GM12878 (cell line): ENCODE data around the gene POLDIP3. TPM values are rescaled to one million over a fixed set of nuclear protein-coding genes. Genes with fewer than 3 reads are reported as not detected.
A peak's percentile ranks its signal among the peaks of the same experiment; 100 is the strongest.

Source experiments
- BACH1 ChIP-seq: fragments of 450-650 bp; IDR thresholded peaks from 2 replicates; pipeline ENCODE4 v1.6.1; 2017; ENCODE audit warnings: mild to moderate bottlenecking, borderline replicate concordance
- CEBPZ ChIP-seq: fragments of 150-350 bp; IDR thresholded peaks from 2 replicates; pipeline ENCODE4 v1.6.1; 2016; ENCODE audit warnings: low read depth, low read length
- DPF2 ChIP-seq: fragments of 450-650 bp; IDR thresholded peaks from 2 replicates; pipeline ENCODE4 v1.6.1; 2017; ENCODE audit warnings: mild to moderate bottlenecking
- E2F4 ChIP-seq: IDR thresholded peaks from 2 replicates; pipeline ENCODE4 v1.6.1; 2012; ENCODE audit warnings: low read depth, low read length, improper control_type of control experiment
- EED ChIP-seq: sonication (generic); IDR thresholded peaks from 2 replicates; pipeline ENCODE4 v1.6.1; 2016; ENCODE audit warnings: antibody characterized with exemption, low read depth
- GATAD2B ChIP-seq: fragments of 450-650 bp; conservative IDR thresholded peaks from 2 replicates; pipeline ENCODE4 v1.6.1; 2017; ENCODE audit warnings: low read depth, mild to moderate bottlenecking, moderate library complexity
- NFXL1 ChIP-seq: fragments of 450-650 bp; IDR thresholded peaks from 2 replicates; pipeline ENCODE4 v1.6.1; 2017; ENCODE audit warnings: antibody characterized with exemption, mild to moderate bottlenecking, borderline replicate concordance
- POLR2A ChIP-seq: IDR thresholded peaks from 2 replicates; pipeline ENCODE4 v1.6.1; 2011; ENCODE audit warnings: low read depth, mild to moderate bottlenecking, low read length
- RAD21 ChIP-seq: IDR thresholded peaks from 2 replicates; pipeline ENCODE4 v1.6.1; 2011; ENCODE audit warnings: mild to moderate bottlenecking, low read depth, low read length, moderate library complexity; ENCODE audit not compliant: insufficient read depth
- SMC3 ChIP-seq: IDR thresholded peaks from 2 replicates; pipeline ENCODE4 v1.6.1; 2011; ENCODE audit warnings: low read length, improper control_type of control experiment, borderline replicate concordance
- SREBF1 ChIP-seq: IDR thresholded peaks from 2 replicates; pipeline ENCODE4 v1.6.1; 2012; ENCODE audit warnings: mild to moderate bottlenecking, low read length
- YY1 ChIP-seq: IDR thresholded peaks from 2 replicates; pipeline ENCODE4 v1.6.1; 2011; ENCODE audit warnings: low read depth, mild to moderate bottlenecking, low read length
- ZNF687 ChIP-seq: fragments of 450-650 bp; IDR thresholded peaks from 2 replicates; pipeline ENCODE4 v1.6.1; 2017; ENCODE audit warnings: mild to moderate bottlenecking, moderate library complexity
- polyA plus RNA-seq, 11 experiments: library from polyadenylated mRNA; depleted of rRNA in 4 of 11; unstranded in 6 of 11; stranded (reverse) in 5 of 11; fragments of >200 nt; fragmentation: Nextera tagmentation in 4 of 11; fragmentation: Illumina TruSeq in 1 of 11; extraction: Ambion mirVana in 4 of 11; extraction: Trizol in 1 of 11; gene quantifications; 1 replicate in 1 of 11; 2 replicates in 10 of 11; pipeline versions ENCODE4 v1.2.1 to v1.2.3, GENCODE V29; 2011 to 2016; ENCODE audit warnings: inconsistent platforms in 2 of 11, missing spikeins in 2 of 11, low read depth in 1 of 11
- total RNA-seq, 4 experiments: library from RNA; depleted of rRNA in 3 of 4; stranded (reverse); fragments of >200 nt in 3 of 4; fragmentation: Illumina TruSeq in 1 of 4; extraction: Trizol in 1 of 4; gene quantifications; 2 replicates each; pipeline versions ENCODE4 v1.2.1 to v1.2.3, GENCODE V29; 2013 to 2021

The POLDIP3 gene
- total and polyA plus RNA-seq, 10 of the 15 experiments (the other 5 are each of a cell fraction or from before 2014, with no cell fraction given) = 14.8 to 60.2 (median 49.5) TPM

GRCh38 chr22:42661985-42662831 lies 47.5 kb upstream of the POLDIP3 start (continued):
- TF ChIP-seq ZNF687 = 0 out of 2 replicates have a peak, but pooled peaks have one; percentile 32
- TF ChIP-seq NFXL1 = no peak
- peak; percentile 66 for TF ChIP-seq RAD21
- TF ChIP-seq GATAD2B = peak; percentile 63
- no peak for TF ChIP-seq SREBF1
- TF ChIP-seq POLR2A = peak; percentile 58
- TF ChIP-seq YY1 = peak; percentile 69
- no peak for TF ChIP-seq E2F4
- TF ChIP-seq BACH1 = no peak
- TF ChIP-seq SMC3 = peak; percentile 74; the same call in 1 of the 2 replicates
- peak; percentile 69; the same call in 1 of the 2 replicates for TF ChIP-seq DPF2
- TF ChIP-seq CEBPZ = no peak
- TF ChIP-seq EED = peak; percentile 47
